H1 (cell line): ENCODE results near the gene CD63. TPM values are rescaled to one million over a fixed set of nuclear protein-coding genes. Genes with fewer than 3 reads are reported as not detected.

Source experiments
- CTCF ChIA-PET: fragments of 300-600 bp; sonication (Branson Sonifier 250); formaldehyde crosslinking; loops from one replicate; lab custom pipeline; 2021; ENCODE audit not compliant: partially characterized antibody; lab: Charles Lee
- POLR2A ChIA-PET: fragments of 300-600 bp; sonication (Branson Sonifier 250); formaldehyde crosslinking; loops from one replicate; lab custom pipeline; 2021; ENCODE audit warnings: inconsistent platforms; ENCODE audit not compliant: partially characterized antibody; lab: Charles Lee
- DNase-seq, 2 experiments: peaks; one replicate each; pipeline versions ENCODE4 v3.0.0 to v3.0.0-alpha.2; 2010 to 2022; ENCODE audit warnings: low spot score in 2 of 2, low read depth in 1 of 2, mixed read lengths in 1 of 2
- FAIRE-seq: peaks from 2 replicates; lab custom pipeline; 2011; peaks lifted over from hg19 to GRCh38; lab: Jason Lieb, UNC
- H2AFZ ChIP-seq: 2 replicates; pipeline ENCODE4 v1.8.1; 2012; ENCODE audit warnings: low read length, inconsistent platforms
- H2AK5ac ChIP-seq: 2 replicates; pipeline ENCODE4 v1.6.1; 2013; ENCODE audit warnings: low read depth, low read length
- H2BK120ac ChIP-seq: replicated peaks from 2 replicates; pipeline ENCODE3; 2013; ENCODE audit warnings: low read depth, low read length, inconsistent platforms
- H2BK12ac ChIP-seq: 2 replicates; pipeline ENCODE4 v1.6.1; 2013; ENCODE audit warnings: low read depth, low read length
- H2BK15ac ChIP-seq: 2 replicates; pipeline ENCODE4 v1.6.1; 2013; ENCODE audit warnings: low read length
- H2BK20ac ChIP-seq: 2 replicates; pipeline ENCODE4 v1.6.1; 2013; ENCODE audit warnings: low read length
- H2BK5ac ChIP-seq: 2 replicates; pipeline ENCODE4 v1.6.1; 2013; ENCODE audit warnings: low read depth, low read length
- H3K14ac ChIP-seq: 2 replicates; pipeline ENCODE4 v1.6.1; 2013; ENCODE audit warnings: inconsistent platforms; ENCODE audit not compliant: insufficient read length
- H3K18ac ChIP-seq: 2 replicates; pipeline ENCODE4 v1.6.1; 2013; ENCODE audit warnings: low read length; ENCODE audit errors: extremely low read depth
- H3K23ac ChIP-seq: 2 replicates; pipeline ENCODE4 v1.6.1; 2013; ENCODE audit warnings: inconsistent platforms; ENCODE audit not compliant: insufficient read length
- H3K23me2 ChIP-seq: 2 replicates; pipeline ENCODE4 v1.6.1; 2013; ENCODE audit warnings: low read depth, low read length
- H3K27ac ChIP-seq: 2 replicates; pipeline ENCODE4 v1.6.1; 2011; ENCODE audit warnings: low read depth, low read length, inconsistent platforms
- H3K27me3 ChIP-seq, 4 experiments: replicated peaks in 1 of 4; 1 replicate in 1 of 4; 2 replicates in 3 of 4; pipeline versions ENCODE4 v1.6.1 to v1.8.1; 2011 to 2013; ENCODE audit warnings: low read length in 3 of 4, mild to moderate bottlenecking in 3 of 4, inconsistent platforms in 2 of 4, mixed read lengths in 2 of 4, moderate library complexity in 1 of 4; ENCODE audit not compliant: control insufficient read depth in 3 of 4, insufficient read depth in 3 of 4; ENCODE audit errors: extremely low read depth in 1 of 4
- H3K36me3 ChIP-seq, 4 experiments: 2 replicates each; pipeline versions ENCODE4 v1.6.1 to v1.8.1; 2011 to 2013; ENCODE audit warnings: mild to moderate bottlenecking in 4 of 4, low read length in 3 of 4, moderate library complexity in 2 of 4, control low read depth in 1 of 4, inconsistent platforms in 1 of 4; ENCODE audit not compliant: insufficient read depth in 4 of 4, control insufficient read depth in 2 of 4
- H3K4ac ChIP-seq: replicated peaks from 2 replicates; pipeline ENCODE3; 2013; ENCODE audit warnings: low read length, low read depth, mixed read lengths, inconsistent platforms; ENCODE audit not compliant: insufficient read length
- H3K4me1 ChIP-seq, 4 experiments: replicated peaks in 1 of 4; 1 replicate in 1 of 4; 2 replicates in 3 of 4; pipeline versions ENCODE4 v1.6.1 to v1.8.1; 2011 to 2013; ENCODE audit warnings: low read length in 3 of 4, inconsistent platforms in 2 of 4, mixed read lengths in 1 of 4; ENCODE audit not compliant: insufficient read depth in 4 of 4, control insufficient read depth in 3 of 4
- H3K4me2 ChIP-seq, 2 experiments: 2 replicates each; pipeline versions ENCODE4 v1.6.1 to v1.8.1; 2011 to 2013; ENCODE audit warnings: low read depth in 2 of 2, low read length in 2 of 2, control low read depth in 1 of 2, inconsistent platforms in 1 of 2, mild to moderate bottlenecking in 1 of 2; ENCODE audit not compliant: insufficient read depth in 1 of 2
- H3K4me3 ChIP-seq, 4 experiments: fragments of 200-600, 300-600 bp in 1 of 4; sonication (generic), shearing (Covaris generic), sonication (Bioruptor Twin) in 1 of 4; 2 replicates each; pipeline versions ENCODE4 v1.5.1 to v1.8.1; 2011 to 2016; ENCODE audit warnings: low read length in 4 of 4, low read depth in 3 of 4, control low read depth in 2 of 4, inconsistent platforms in 2 of 4, mild to moderate bottlenecking in 2 of 4, mixed read lengths in 1 of 4, moderate library complexity in 1 of 4; ENCODE audit not compliant: insufficient read depth in 2 of 4; ENCODE audit errors: extremely low read depth in 1 of 4
- H3K56ac ChIP-seq: replicated peaks from 2 replicates; pipeline ENCODE3; 2013; ENCODE audit warnings: low read depth, mild to moderate bottlenecking, mixed read lengths, low read length, inconsistent platforms; ENCODE audit not compliant: insufficient read length
- H3K79me1 ChIP-seq: 2 replicates; pipeline ENCODE4 v1.6.1; 2013; ENCODE audit warnings: low read depth, low read length, control low read depth
- H3K79me2 ChIP-seq, 2 experiments: 2 replicates each; pipeline versions ENCODE4 v1.6.1 to v1.8.1; 2012 to 2013; ENCODE audit warnings: low read length in 2 of 2, mild to moderate bottlenecking in 2 of 2, inconsistent platforms in 1 of 2; ENCODE audit not compliant: insufficient read depth in 2 of 2, control insufficient read depth in 1 of 2
- H3K9ac ChIP-seq, 4 experiments: replicated peaks in 1 of 4; 1 replicate in 1 of 4; 2 replicates in 3 of 4; pipeline versions ENCODE4 v1.6.1 to v1.8.1; 2011 to 2013; ENCODE audit warnings: low read depth in 3 of 4, low read length in 3 of 4, control low read depth in 2 of 4, mild to moderate bottlenecking in 2 of 4, moderate library complexity in 2 of 4, inconsistent platforms in 1 of 4; ENCODE audit errors: extremely low read depth in 1 of 4
- H3K9me3 ChIP-seq, 2 experiments: 2 replicates each; pipeline versions ENCODE4 v1.6.1 to v1.8.1; 2012 to 2013; ENCODE audit warnings: mild to moderate bottlenecking in 2 of 2, moderate library complexity in 2 of 2, control low read depth in 1 of 2, inconsistent platforms in 1 of 2, low read depth in 1 of 2, low read length in 1 of 2, mixed read lengths in 1 of 2; ENCODE audit not compliant: insufficient read depth in 2 of 2
- H4K20me1 ChIP-seq, 2 experiments: replicated peaks in 1 of 2; 2 replicates each; pipeline versions ENCODE3 to v1.8.1; 2011 to 2013; ENCODE audit warnings: inconsistent platforms in 2 of 2, low read length in 2 of 2, mild to moderate bottlenecking in 1 of 2; ENCODE audit not compliant: insufficient read depth in 2 of 2, control insufficient read depth in 1 of 2
- H4K5ac ChIP-seq: 2 replicates; pipeline ENCODE4 v1.6.1; 2013; ENCODE audit warnings: low read length, low read depth, mixed read lengths, inconsistent platforms; ENCODE audit not compliant: insufficient read length
- H4K8ac ChIP-seq: 2 replicates; pipeline ENCODE4 v1.8.0; 2013; ENCODE audit warnings: mild to moderate bottlenecking, moderate library complexity, low read length, inconsistent platforms; ENCODE audit not compliant: insufficient read depth; ENCODE audit errors: extremely low read depth
- H4K91ac ChIP-seq: replicated peaks from 2 replicates; pipeline ENCODE3; 2013; ENCODE audit warnings: low read length, mixed read lengths, inconsistent platforms; ENCODE audit not compliant: insufficient read length
- CHD1 ChIP-seq: IDR thresholded peaks from 2 replicates; pipeline ENCODE4 v1.6.1; 2012; ENCODE audit warnings: low read depth, low read length, improper control_type of control experiment
- EZH2 ChIP-seq: fragments of 200-600 bp; sonication (generic); IDR thresholded peaks from 2 replicates; pipeline ENCODE4 v1.7.1; 2012; ENCODE audit warnings: low read depth, mild to moderate bottlenecking, moderate library complexity, low read length, inconsistent platforms; ENCODE audit not compliant: severe bottlenecking
- FOSL1 ChIP-seq: IDR thresholded peaks from 2 replicates; pipeline ENCODE4 v1.6.1; 2011; ENCODE audit warnings: mild to moderate bottlenecking, low read depth, low read length, moderate library complexity; ENCODE audit not compliant: insufficient read depth
- KDM1A ChIP-seq: fragments of 200-600, 300-600 bp; sonication (generic); IDR thresholded peaks from 2 replicates; pipeline ENCODE4 v1.7.1; 2016; ENCODE audit warnings: mild to moderate bottlenecking, low read length, borderline replicate concordance
- KDM5A ChIP-seq: fragments of 200-600 bp; IDR thresholded peaks from 2 replicates; pipeline ENCODE4 v1.7.1; 2012; ENCODE audit warnings: mild to moderate bottlenecking, low read length, inconsistent platforms, mixed read lengths
- NANOG ChIP-seq: IDR thresholded peaks from 2 replicates; pipeline ENCODE4 v1.6.1; 2011; ENCODE audit warnings: low read length, low read depth, mild to moderate bottlenecking, inconsistent platforms; ENCODE audit not compliant: insufficient read depth, poor library complexity, severe bottlenecking
- NRF1 ChIP-seq: IDR thresholded peaks from 2 replicates; pipeline ENCODE4 v1.6.1; 2011; ENCODE audit warnings: mild to moderate bottlenecking, low read depth, low read length, improper control_type of control experiment
- RAD21 ChIP-seq, 2 experiments: IDR thresholded peaks in 1 of 2; conservative IDR thresholded peaks in 1 of 2; 2 replicates each; pipeline ENCODE4 v1.6.1; 2011; ENCODE audit warnings: low read depth in 2 of 2, low read length in 2 of 2, improper control_type of control experiment in 1 of 2, inconsistent platforms in 1 of 2, mild to moderate bottlenecking in 1 of 2, moderate library complexity in 1 of 2
- RNF2 ChIP-seq: fragments of 200-900, 300-1000 bp; sonication (generic); IDR thresholded peaks from 2 replicates; pipeline ENCODE4 v1.7.1; 2016; ENCODE audit warnings: borderline replicate concordance, low read depth, mild to moderate bottlenecking, antibody characterized with exemption, low read length; ENCODE audit not compliant: poor library complexity, severe bottlenecking; ENCODE audit errors: missing control alignments
- SIX5 ChIP-seq: IDR thresholded peaks from 2 replicates; pipeline ENCODE4 v1.6.1; 2011; ENCODE audit warnings: mild to moderate bottlenecking, low read depth, low read length
- SUZ12 ChIP-seq: fragments of 200-600 bp; sonication (generic); IDR thresholded peaks from 2 replicates; pipeline ENCODE4 v1.6.1; 2012; ENCODE audit warnings: mild to moderate bottlenecking, inconsistent platforms, low read length, moderate library complexity, mixed read lengths
- WGBS, 2 experiments: shearing (Covaris generic) in 1 of 2; methylation state at CpG; one replicate each; pipeline versions ENCODE4 v1.1.6 to v1.1.7; 2013 to 2015; ENCODE audit warnings: low lambda C conversion rate in 2 of 2, mixed read lengths in 2 of 2, inconsistent platforms in 1 of 2, low coverage in 1 of 2, missing lambda C conversion rate in 1 of 2; ENCODE audit not compliant: insufficient replicate concordance in 2 of 2, insufficient coverage in 1 of 2, insufficient read length in 1 of 2; ENCODE audit errors: extremely low coverage in 1 of 2, missing lambda C conversion rate in 1 of 2; 5-methylcytosine and 5-hydroxymethylcytosine counted together
- polyA plus RNA-seq, 7 experiments: library from polyadenylated mRNA; depleted of rRNA in 3 of 7; stranded (reverse) in 5 of 7; unstranded in 2 of 7; fragments of >200 nt in 5 of 7; fragments of 200-250 nt in 2 of 7; gene quantifications; 1 replicate in 5 of 7; 2 replicates in 1 of 7; 4 replicates in 1 of 7; pipeline versions ENCODE4 v1.2.1 to v1.2.3, GENCODE V29; 2011 to 2013; ENCODE audit warnings: missing spikeins in 2 of 7, mixed read lengths in 2 of 7
- total RNA-seq: library from RNA; stranded (reverse); fragmentation: NEBNext Ultra II Directional; extraction: Animal tissue kit (Norgen Biotek cat#: 25700); gene quantifications from 2 replicates; pipeline ENCODE4 v1.2.1, GENCODE V29; 2021

Gene CD63
- total and polyA plus RNA-seq, 2 of the 8 experiments (the other 6 are each of a cell fraction or from before 2014, with no cell fraction given): 440 to 526 TPM

DNA sequence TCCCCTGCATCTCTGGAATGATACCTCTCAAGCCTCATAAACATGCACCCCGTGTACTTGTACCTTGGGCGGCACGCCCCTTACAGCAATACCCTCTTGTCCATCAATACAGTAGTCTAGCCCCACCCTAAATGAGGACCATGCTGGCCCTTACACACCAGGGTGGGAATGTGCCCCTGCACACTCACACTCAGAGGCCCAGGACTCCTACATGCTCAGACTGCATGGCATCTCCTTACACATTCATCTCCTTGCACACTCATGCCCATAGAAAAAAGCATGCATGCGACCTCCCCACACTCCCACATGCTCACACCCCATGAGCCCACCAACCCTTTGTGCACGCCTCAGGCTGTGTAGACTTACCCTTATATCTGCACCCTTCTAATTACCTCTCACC lies 43.1 kb downstream of the CD63 start:
- Histone ChIP-seq H2BK12ac (no peak overlapping the region), H3K23ac (no peak overlapping the region), H3K27me3 (no peaks in the 10 kb centered on the region), H4K91ac (no peak overlapping the region), H2BK120ac (no peak overlapping the region), H4K20me1 (peaks cover 0 to 2% of the 10 kb centered on the region in 2 experiments), H3K14ac (no peak overlapping the region), H3K9ac (no peak overlapping the region), H2AK5ac (no peak overlapping the region), H2AFZ (no peak overlapping the region), H2BK5ac (no peak overlapping the region), H3K79me1 (no peaks in the 10 kb centered on the region), H3K79me2 (no peaks in the 10 kb centered on the region), H3K4ac (no peak overlapping the region), H3K9me3 (no peaks in the 10 kb centered on the region), H3K27ac (no peak overlapping the region), H2BK15ac (no peak overlapping the region), H4K8ac (no peak overlapping the region), H4K5ac (no peak overlapping the region), H3K4me1 (peaks cover 0 to 12% (median 5%) of the 10 kb centered on the region in 4 experiments; a peak in 4 of 7 replicates), H3K36me3 (peaks cover 0 to 17% (median 6%) of the 10 kb centered on the region in 4 experiments; a peak in 5 of 8 replicates), H3K18ac (no peak overlapping the region), H2BK20ac (no peak overlapping the region), H3K4me2 (no peak overlapping the region), H3K23me2 (no peaks in the 10 kb centered on the region), H3K56ac (no peak overlapping the region), H3K4me3 (no peak overlapping the region)
- POLR2A ChIA-PET: interaction anchor here (1.1 to 2.4 kb wide), 2 partner anchors 10 to 15 kb away, joined by 3 to 8 read pairs; no protein-coding TSS in a partner anchor
- TF ChIP-seq SIX5: no peak
- TF ChIP-seq SUZ12: no peak
- no peak for TF ChIP-seq EZH2
- TF ChIP-seq RAD21 (IDR thresholded peaks at IDR 0.05 in 1 of 2, conservative IDR thresholded peaks at IDR 0.05 in 1 of 2; ENCODE audit: low read depth in 2 of 2, low read length in 2 of 2): no peak
- no peak for TF ChIP-seq NANOG
- no peak for TF ChIP-seq CHD1
- no peak for TF ChIP-seq FOSL1
- no peak for TF ChIP-seq NRF1
- TF ChIP-seq RNF2: no peak
- no peak for TF ChIP-seq KDM5A
- TF ChIP-seq KDM1A: no peak
- 88% methylated on average over 5 of the region's 5 CpGs; no CpG with 5 or more reads in 1 of the 2 experiments for WGBS, 2 experiments
- CTCF ChIA-PET: interaction anchor here (1.9 to 4.9 kb wide), 2 partner anchors 20 to 53 kb away, joined by 8 to 34 read pairs; partner anchors contain the start of gene ITGA7
- DNase-seq: no peak
- no peak for FAIRE-seq
